Panc1 (cell line): ENCODE results near the gene FHL1. TPM values are rescaled to one million over a fixed set of nuclear protein-coding genes. Genes with fewer than 3 reads are reported as not detected.

Experiments
- ATAC-seq: fragments of 200-7000 bp; cut with Tn5 transposase; 2 replicates; pipeline ENCODE4 v1.9.1; 2020; ENCODE audit warnings: mild to moderate bottlenecking, moderate library complexity
- BruUV-seq: library from RNA; stranded (reverse); fragments of 400-500 nt; replicated peaks from 2 replicates; lab custom pipeline; 2021; lab: Mats Ljungman, UMichigan
- CTCF ChIA-PET: fragments of 300-600 bp; sonication (Branson Sonifier 250); formaldehyde crosslinking; loops from one replicate; lab custom pipeline; 2022; ENCODE audit warnings: antibody characterized with exemption; lab: Charles Lee
- POLR2A ChIA-PET: fragments of 300-600 bp; sonication (Branson Sonifier 250); formaldehyde crosslinking; loops from one replicate; lab custom pipeline; 2022; ENCODE audit warnings: antibody characterized with exemption; lab: Charles Lee
- DNase-seq: peaks from one replicate; pipeline ENCODE4 v3.0.0-alpha.2; 2010; ENCODE audit warnings: low read depth, low spot score
- H3K27ac ChIP-seq: 2 replicates; pipeline ENCODE4 v1.5.1; 2011; ENCODE audit warnings: mild to moderate bottlenecking, low read length, inconsistent platforms
- H3K27me3 ChIP-seq: fragments of 200-500 bp; sonication (Bioruptor generic); 2 replicates; pipeline ENCODE4 v1.6.0; 2014; ENCODE audit warnings: low read length, inconsistent platforms; ENCODE audit not compliant: control insufficient read depth, insufficient read depth
- H3K36me3 ChIP-seq: fragments of 200-500 bp; sonication (Bioruptor generic); 2 replicates; pipeline ENCODE4 v1.5.1; 2014; ENCODE audit warnings: inconsistent platforms, mild to moderate bottlenecking, low read length, moderate library complexity; ENCODE audit not compliant: control insufficient read depth, insufficient read depth
- H3K4me1 ChIP-seq: 2 replicates; pipeline ENCODE4 v1.5.1; 2011; ENCODE audit warnings: inconsistent platforms, mild to moderate bottlenecking, low read length, moderate library complexity; ENCODE audit not compliant: control insufficient read depth, insufficient read depth
- H3K4me3 ChIP-seq, 2 experiments: 2 replicates each; pipeline ENCODE4 v1.5.1; 2011 to 2012; ENCODE audit warnings: low read depth in 2 of 2, low read length in 2 of 2, mild to moderate bottlenecking in 2 of 2, inconsistent platforms in 1 of 2, moderate library complexity in 1 of 2
- H3K9me3 ChIP-seq: fragments of 200-500 bp; sonication (Bioruptor generic); 2 replicates; pipeline ENCODE4 v1.5.1; 2014; ENCODE audit warnings: low read depth, mild to moderate bottlenecking, inconsistent platforms, low read length, moderate library complexity; ENCODE audit not compliant: control insufficient read depth, insufficient read depth
- CTCF ChIP-seq: fragments of 450-650 bp; IDR thresholded peaks from 2 replicates; pipeline ENCODE4 v1.5.1; 2017; ENCODE audit warnings: mild to moderate bottlenecking
- POLR2AphosphoS5 ChIP-seq: IDR thresholded peaks from 2 replicates; pipeline ENCODE4 v1.6.1; 2012; ENCODE audit warnings: mild to moderate bottlenecking, low read depth, low read length, moderate library complexity
- REST ChIP-seq, 2 experiments: IDR thresholded peaks; 2 replicates each; pipeline ENCODE4 v1.6.1; 2011 to 2012; ENCODE audit warnings: low read depth in 2 of 2, control low read depth in 1 of 2, low read length in 1 of 2, mild to moderate bottlenecking in 1 of 2, moderate library complexity in 1 of 2; ENCODE audit not compliant: insufficient read depth in 1 of 2
- SIN3A ChIP-seq: IDR thresholded peaks from 2 replicates; pipeline ENCODE4 v1.6.1; 2012; ENCODE audit warnings: low read depth, mild to moderate bottlenecking, low read length, moderate library complexity, borderline replicate concordance; ENCODE audit not compliant: insufficient read depth
- TCF7L2 ChIP-seq: IDR thresholded peaks from 2 replicates; pipeline ENCODE4 v1.6.1; 2011; ENCODE audit warnings: mild to moderate bottlenecking, low read depth, low read length, inconsistent platforms
- in situ Hi-C: cut with HindIII; loops from 2 replicates; pipeline ENCODE4 v1.10.0; 2016; ENCODE audit warnings: low sequenced_read_pairs, low pct_unique_long_range_greater_than_20kb
- intact Hi-C: fragments of 100-400 bp; cut with micrococcal nuclease; formaldehyde crosslinking; loops from one replicate; pipeline ENCODE4 v1.10.0; 2022; ENCODE audit not compliant: unreplicated experiment
- total RNA-seq: library from RNA; stranded (reverse); gene quantifications from one replicate; pipeline ENCODE4 v1.2.1, GENCODE V29; 2021; ENCODE audit not compliant: unreplicated experiment

The FHL1 gene
- total RNA-seq, 1 experiment from 2014 or later = 67.9 TPM

GRCh38 chrX:136221851-136222513 lies 74.6 kb downstream of the FHL1 start:
- Histone ChIP-seq H3K36me3 (peaks cover 20% of the 10 kb centered on the region), H3K27ac (no peak overlapping the region), H3K4me3 (no peak overlapping the region), H3K27me3 (no peaks in the 10 kb centered on the region), H3K4me1 (no peaks in the 10 kb centered on the region), H3K9me3 (no peaks in the 10 kb centered on the region)
- TF ChIP-seq TCF7L2 = no peak
- no peak for TF ChIP-seq SIN3A
- no peak for TF ChIP-seq CTCF
- ATAC-seq (no peak), DNase-seq (no peak)
- intact Hi-C loops = no loop called here
- ChIA-PET POLR2A (no interaction called here), CTCF (interaction anchor here (0.7 kb wide), 1 partner anchor 194 kb away, joined by 4 read pairs; no protein-coding TSS in a partner anchor)
- no TSS peak for BruUV-seq
- in situ Hi-C loops = no loop called here

GRCh38 chrX:136227074-136227473 lies 79.7 kb downstream of the FHL1 start:
- DNase-seq (no peak), ATAC-seq (no peak)
- Histone ChIP-seq H3K27ac (no peak overlapping the region), H3K27me3 (no peaks in the 10 kb centered on the region), H3K9me3 (no peaks in the 10 kb centered on the region), H3K36me3 (peaks cover 36% of the 10 kb centered on the region), H3K4me3 (no peak overlapping the region), H3K4me1 (no peaks in the 10 kb centered on the region)
- no TSS peak for BruUV-seq
- ChIA-PET POLR2A (no interaction called here), CTCF (no interaction called here)
- in situ Hi-C loops (no loop called here), intact Hi-C loops (no loop called here)
- TF ChIP-seq REST (IDR thresholded peaks at IDR 0.05; ENCODE audit: insufficient read depth in 1 of 2, low read depth in 2 of 2, low read length in 1 of 2) = no peak
- TF ChIP-seq CTCF = no peak
- TF ChIP-seq POLR2AphosphoS5 = no peak
- TF ChIP-seq SIN3A = no peak
- TF ChIP-seq TCF7L2 = no peak
